ENCODE results near the gene INS.

INS gene

DNA sequence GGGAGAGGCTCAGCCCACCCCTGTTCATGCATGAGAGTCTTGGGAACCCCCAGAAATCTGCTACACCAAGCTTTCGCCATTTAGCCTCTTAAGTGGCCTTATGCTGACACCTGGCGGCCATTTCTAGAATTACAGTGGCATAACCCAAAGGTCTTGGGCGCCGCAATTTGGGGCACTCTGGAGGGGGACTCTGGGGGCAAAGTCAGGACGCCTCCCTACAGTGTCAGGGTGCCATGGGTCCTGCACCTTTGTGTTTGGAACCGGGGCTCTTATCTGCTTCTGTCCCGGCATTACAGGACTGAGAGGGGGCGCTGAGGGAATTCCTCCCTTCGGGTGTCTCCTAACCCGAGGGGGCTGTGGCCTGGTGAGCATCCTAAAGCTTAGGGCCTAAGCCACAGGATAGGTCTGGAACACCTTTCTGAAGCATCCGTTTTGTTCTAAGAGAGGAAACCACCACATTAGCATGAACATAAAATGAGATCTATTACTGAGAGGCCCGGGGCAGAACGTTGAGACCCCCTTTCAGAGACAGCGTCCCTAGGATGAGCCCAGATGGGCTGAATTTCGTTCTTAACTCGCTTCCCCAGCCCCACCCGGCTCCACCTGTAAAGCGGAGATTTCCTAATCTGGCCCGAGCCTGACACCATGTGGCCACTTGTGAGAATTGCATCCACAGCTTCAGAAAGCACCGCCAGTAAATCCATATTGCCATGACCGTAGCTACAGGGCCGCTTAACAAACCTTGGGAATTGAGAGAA lies 9.3 kb downstream of the INS start:
- peak; percentile 90 for DNase-seq (ENCODE audit: low spot score)
- TF ChIP-seq CTCF (IDR thresholded peaks at IDR 0.05; ENCODE audit: extremely low read depth, insufficient read depth, missing control alignments), result peak; percentile 90
- in situ Hi-C loops (cut with MboI; ENCODE audit: low pct_unique_long_range_greater_than_20kb, low sequenced_read_pairs, unreplicated experiment), result loop anchor here (25.0 kb wide), 1 partner anchor 464 kb away; the partner anchor contains the start of gene KRTAP5-6

- in situ Hi-C loops (cut with MboI; ENCODE audit: low pct_unique_long_range_greater_than_20kb, low sequenced_read_pairs, unreplicated experiment), result loop anchor here (25.0 kb wide), 1 partner anchor 463 kb away; the partner anchor contains the start of gene KRTAP5-6
- DNase-seq (ENCODE audit: low spot score), result no peak
Measured at GRCh38 chr11:2149864-2150847, 10.9 kb downstream of the INS start.

DNA sequence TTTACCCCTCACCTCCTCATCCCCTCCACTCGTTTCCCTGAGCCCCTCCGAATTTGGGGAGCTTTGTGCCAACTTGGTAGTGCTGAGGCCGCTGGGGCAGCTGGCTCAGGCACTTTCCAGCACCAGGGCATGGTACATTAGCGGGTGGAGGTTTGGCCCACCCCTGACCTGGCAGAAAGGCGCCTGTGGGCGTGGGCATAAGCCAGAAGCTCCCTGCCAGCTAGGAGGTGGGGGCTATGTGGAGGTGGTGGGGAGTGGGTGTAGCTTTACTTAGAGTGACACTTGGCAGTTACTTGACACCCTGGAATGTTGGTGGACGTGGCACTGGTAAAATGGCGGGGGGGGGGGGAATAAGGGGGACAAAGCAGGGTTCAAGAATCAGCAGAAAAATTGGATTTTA lies 11.5 kb downstream of the INS start:
- TF ChIP-seq CTCF (IDR thresholded peaks at IDR 0.05; ENCODE audit: extremely low read depth, insufficient read depth, missing control alignments), result no peak
- in situ Hi-C loops (cut with MboI; ENCODE audit: low pct_unique_long_range_greater_than_20kb, low sequenced_read_pairs, unreplicated experiment), result no loop called here
- DNase-seq (ENCODE audit: low spot score), result no peak

More at GRCh38 chr11:2149864-2150847, 10.9 kb downstream of the INS start:
- peak; percentile 38 for TF ChIP-seq CTCF (IDR thresholded peaks at IDR 0.05; ENCODE audit: extremely low read depth, insufficient read depth, missing control alignments)

GRCh38 chr11:2148595-2148994 lies 12.4 kb downstream of the INS start:
- no peak for DNase-seq (ENCODE audit: low spot score)
- TF ChIP-seq CTCF (IDR thresholded peaks at IDR 0.05; ENCODE audit: extremely low read depth, insufficient read depth, missing control alignments), result no peak
- in situ Hi-C loops (cut with MboI; ENCODE audit: low pct_unique_long_range_greater_than_20kb, low sequenced_read_pairs, unreplicated experiment), result no loop called here

GRCh38 chr11:2147391-2147790 lies 13.6 kb downstream of the INS start:
- in situ Hi-C loops (cut with MboI; ENCODE audit: low pct_unique_long_range_greater_than_20kb, low sequenced_read_pairs, unreplicated experiment), result no loop called here
- no peak for DNase-seq (ENCODE audit: low spot score)
- TF ChIP-seq CTCF (IDR thresholded peaks at IDR 0.05; ENCODE audit: extremely low read depth, insufficient read depth, missing control alignments), result no peak

DNA sequence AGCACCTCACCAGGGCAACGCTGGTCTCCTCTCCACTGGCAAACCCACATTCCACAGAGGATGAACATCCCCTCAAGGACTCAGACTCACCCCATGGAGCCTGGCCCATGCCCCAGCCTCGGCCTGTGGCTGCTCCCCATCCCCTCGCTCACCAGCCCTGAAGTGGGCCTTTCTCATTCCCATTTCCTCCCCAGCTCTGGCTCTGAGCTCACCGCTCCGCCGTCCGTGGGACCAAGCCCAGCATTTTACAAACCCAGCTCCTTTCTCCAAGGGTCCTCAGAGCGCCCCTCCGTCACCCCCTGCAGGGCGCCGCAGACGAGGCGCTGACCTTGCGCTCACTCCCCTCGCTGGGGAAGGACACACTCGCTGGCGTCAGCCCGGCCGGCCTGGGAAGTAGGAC lies 15.0 kb downstream of the INS start:
- DNase-seq (ENCODE audit: low spot score), result no peak
- no peak for TF ChIP-seq CTCF (IDR thresholded peaks at IDR 0.05; ENCODE audit: extremely low read depth, insufficient read depth, missing control alignments)
- in situ Hi-C loops (cut with MboI; ENCODE audit: low pct_unique_long_range_greater_than_20kb, low sequenced_read_pairs, unreplicated experiment), result no loop called here

Data from GM13977 (cell line).